ENCODE results near the gene TMEM236. TPM values are rescaled to one million over a fixed set of nuclear protein-coding genes. Genes with fewer than 3 reads are reported as not detected.

Gene TMEM236
- total RNA-seq, 4 donors from 2014 or later = 1.2 to 1.8 (median 1.5) TPM

DNA sequence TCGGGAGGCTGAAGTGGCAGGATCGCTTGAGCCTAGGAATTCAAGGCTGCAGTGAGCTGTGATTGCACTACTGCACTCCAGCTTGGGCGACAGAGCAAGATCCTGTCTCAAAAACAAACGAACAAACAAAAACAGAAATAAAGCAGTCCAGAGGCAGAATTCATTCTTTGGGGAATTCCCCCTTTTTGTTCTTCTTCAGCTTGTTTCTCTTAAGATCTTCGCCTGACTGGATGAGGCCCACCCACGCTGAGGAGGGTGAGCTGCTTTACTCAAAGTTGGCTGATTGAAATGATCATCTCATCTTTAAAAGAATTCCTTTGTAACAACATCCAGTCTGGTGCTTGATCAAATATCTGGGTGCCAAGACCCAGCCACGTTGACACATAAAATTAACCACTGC is 67.8 kb downstream of the TMEM236 start:
- TF ChIP-seq POLR2A (IDR thresholded peaks at IDR 0.05) (no peak), EP300 (IDR thresholded peaks at IDR 0.05) (no peak)
- TF ChIP-seq, protein P1, sequence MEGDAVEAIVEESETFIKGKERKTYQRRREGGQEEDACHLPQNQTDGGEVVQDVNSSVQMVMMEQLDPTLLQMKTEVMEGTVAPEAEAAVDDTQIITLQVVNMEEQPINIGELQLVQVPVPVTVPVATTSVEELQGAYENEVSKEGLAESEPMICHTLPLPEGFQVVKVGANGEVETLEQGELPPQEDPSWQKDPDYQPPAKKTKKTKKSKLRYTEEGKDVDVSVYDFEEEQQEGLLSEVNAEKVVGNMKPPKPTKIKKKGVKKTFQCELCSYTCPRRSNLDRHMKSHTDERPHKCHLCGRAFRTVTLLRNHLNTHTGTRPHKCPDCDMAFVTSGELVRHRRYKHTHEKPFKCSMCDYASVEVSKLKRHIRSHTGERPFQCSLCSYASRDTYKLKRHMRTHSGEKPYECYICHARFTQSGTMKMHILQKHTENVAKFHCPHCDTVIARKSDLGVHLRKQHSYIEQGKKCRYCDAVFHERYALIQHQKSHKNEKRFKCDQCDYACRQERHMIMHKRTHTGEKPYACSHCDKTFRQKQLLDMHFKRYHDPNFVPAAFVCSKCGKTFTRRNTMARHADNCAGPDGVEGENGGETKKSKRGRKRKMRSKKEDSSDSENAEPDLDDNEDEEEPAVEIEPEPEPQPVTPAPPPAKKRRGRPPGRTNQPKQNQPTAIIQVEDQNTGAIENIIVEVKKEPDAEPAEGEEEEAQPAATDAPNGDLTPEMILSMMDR (IDR thresholded peaks at IDR 0.05) = no peak
- H3K27me3 ChIP-seq = no peaks in the 10 kb centered on the region
- H3K36me3 ChIP-seq = no peaks in the 10 kb centered on the region
- H3K4me3 ChIP-seq = no peak overlapping the region
- WGBS, 2 donors = 60 to 66% methylated on average over 7 of the region's 7 CpGs
- no peaks in the 10 kb centered on the region for H3K4me1 ChIP-seq
- no peaks in the 10 kb centered on the region for H3K9me3 ChIP-seq
- DNase-seq (ENCODE audit: low spot score in 2 of 2) = no peak
- no peak overlapping the region for H3K27ac ChIP-seq

DNA sequence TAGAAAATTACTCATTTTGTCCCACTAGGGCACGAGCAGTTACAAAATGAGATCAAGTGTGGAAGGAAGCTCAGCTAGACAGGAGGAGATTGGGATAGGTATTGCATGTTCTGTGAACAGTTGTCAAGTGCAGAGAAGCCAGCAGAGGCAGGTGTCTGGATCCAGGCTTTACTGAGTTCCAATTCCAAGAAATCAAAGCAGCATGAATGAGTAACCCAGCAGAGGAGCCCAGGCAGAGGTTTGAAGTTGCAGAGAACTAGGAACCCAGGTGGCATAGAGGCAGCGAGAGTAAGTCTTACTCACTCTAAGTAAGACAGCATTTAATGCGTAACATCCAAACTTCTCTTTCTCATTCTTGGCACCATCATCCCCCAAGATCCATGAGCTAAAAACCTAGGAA is 68.9 kb downstream of the TMEM236 start:
- Histone ChIP-seq H3K4me1 (no peaks in the 10 kb centered on the region), H3K9me3 (no peaks in the 10 kb centered on the region), H3K36me3 (no peaks in the 10 kb centered on the region), H3K4me3 (no peak overlapping the region), H3K27me3 (no peaks in the 10 kb centered on the region), H3K27ac (no peak overlapping the region)
- DNase-seq (ENCODE audit: low spot score in 2 of 2) = no peak
- TF ChIP-seq POLR2A (IDR thresholded peaks at IDR 0.05) (no peak), EP300 (IDR thresholded peaks at IDR 0.05) (no peak)
- TF ChIP-seq, protein P1 (IDR thresholded peaks at IDR 0.05) = no peak
- 75 to 83% methylated on average over 3 of the region's 3 CpGs for WGBS, 2 donors

DNA sequence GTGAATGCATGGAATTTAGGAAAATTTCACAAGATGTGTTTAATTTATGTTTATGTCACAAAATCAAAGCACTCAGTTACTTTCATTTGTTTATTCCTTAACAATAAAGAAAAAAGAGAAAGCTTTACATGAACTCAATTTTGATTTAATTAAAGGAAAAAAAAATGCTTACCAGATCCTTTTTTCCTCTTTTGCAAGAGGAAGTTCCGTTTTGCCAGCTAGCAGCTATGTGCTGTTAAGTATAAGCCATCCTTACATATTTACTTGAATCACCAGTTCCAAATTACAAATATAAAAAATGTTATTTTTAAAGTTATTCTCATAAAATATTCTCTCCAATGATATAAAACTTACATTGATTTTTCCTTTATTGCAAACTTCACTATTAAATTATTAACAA is 69.9 kb downstream of the TMEM236 start:
- no peaks in the 10 kb centered on the region for H3K9me3 ChIP-seq
- no peak overlapping the region for H3K4me3 ChIP-seq
- H3K36me3 ChIP-seq = no peaks in the 10 kb centered on the region
- TF ChIP-seq, protein P1 (IDR thresholded peaks at IDR 0.05) = no peak
- no peak for TF ChIP-seq POLR2A (IDR thresholded peaks at IDR 0.05)
- no peak for DNase-seq (ENCODE audit: low spot score in 2 of 2)
- WGBS, 2 donors = 51 to 59% methylated on average over 1 of the region's 1 CpG
- no peaks in the 10 kb centered on the region for H3K27me3 ChIP-seq
- no peak overlapping the region for H3K27ac ChIP-seq
- no peaks in the 10 kb centered on the region for H3K4me1 ChIP-seq

DNA sequence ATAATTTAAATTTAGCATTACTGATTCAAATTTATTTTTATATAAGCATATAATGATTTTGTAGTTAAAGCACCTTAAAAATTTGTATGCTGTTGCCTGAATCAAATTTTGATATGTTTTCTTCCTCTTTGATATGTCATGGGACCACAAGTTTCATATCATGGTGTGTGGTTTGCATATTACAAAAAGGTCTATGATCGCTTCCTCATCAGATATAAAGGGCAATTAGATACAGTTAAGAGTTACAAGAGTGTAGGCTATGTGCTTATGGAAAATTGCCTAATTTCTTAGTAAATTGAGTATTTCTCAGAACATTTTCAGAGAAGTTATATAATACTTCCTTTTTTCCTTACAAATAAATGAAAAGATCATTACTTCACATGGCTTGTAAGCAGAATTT is 79.3 kb downstream of the TMEM236 start:
- Histone ChIP-seq H3K4me1 (no peaks in the 10 kb centered on the region), H3K27ac (no peak overlapping the region), H3K4me3 (no peak overlapping the region), H3K27me3 (peaks cover 0 to 7% of the 10 kb centered on the region in 2 donors), H3K9me3 (no peaks in the 10 kb centered on the region), H3K36me3 (no peaks in the 10 kb centered on the region)
- TF ChIP-seq, protein P1 (IDR thresholded peaks at IDR 0.05) = no peak
- TF ChIP-seq POLR2A (IDR thresholded peaks at IDR 0.05) = no peak
- TF ChIP-seq EP300 (IDR thresholded peaks at IDR 0.05) = no peak
- 81 to 90% methylated on average over 1 of the region's 1 CpG for WGBS, 2 donors
- no peak for DNase-seq (ENCODE audit: low spot score in 2 of 2)

DNA sequence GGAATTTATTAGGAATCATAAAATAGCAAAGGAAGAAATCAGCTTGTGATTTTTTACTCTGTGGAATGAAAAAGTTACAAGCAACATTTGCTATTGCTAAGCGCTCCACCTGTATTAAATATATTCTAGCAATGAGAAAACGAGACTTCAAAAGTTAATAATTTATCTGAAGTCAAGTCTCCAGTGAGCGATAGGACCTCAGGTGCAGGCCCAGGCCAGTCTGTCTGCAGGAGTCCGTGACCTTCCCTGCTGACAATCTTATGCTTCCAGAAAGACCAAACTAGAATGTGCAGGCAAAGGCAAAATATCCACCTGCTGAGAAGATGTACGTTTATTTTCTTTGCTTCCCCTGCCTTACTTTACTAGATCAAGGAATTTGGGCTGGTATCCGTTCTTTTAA is 79.9 kb downstream of the TMEM236 start:
- TF ChIP-seq POLR2A (IDR thresholded peaks at IDR 0.05) = no peak
- TF ChIP-seq, protein P1 (IDR thresholded peaks at IDR 0.05) = no peak
- TF ChIP-seq EP300 (IDR thresholded peaks at IDR 0.05) = no peak
- Histone ChIP-seq H3K27me3 (peaks cover 0 to 7% of the 10 kb centered on the region in 2 donors), H3K4me3 (no peak overlapping the region), H3K27ac (no peak overlapping the region), H3K4me1 (peaks cover 0 to 4% (median 0%) of the 10 kb centered on the region in 4 donors), H3K36me3 (no peaks in the 10 kb centered on the region), H3K9me3 (no peaks in the 10 kb centered on the region)
- DNase-seq (ENCODE audit: low spot score in 2 of 2) = no peak
- 80 to 85% methylated on average over 6 of the region's 6 CpGs for WGBS, 2 donors
